GM12872 (cell line): Measurements from ENCODE around the gene TNFAIP2.

Experiments used
- CTCF ChIP-seq: IDR thresholded peaks from 3 replicates; pipeline ENCODE4 v1.5.1; 2011; ENCODE audit warnings: low read depth, mild to moderate bottlenecking, low read length, moderate library complexity; ENCODE audit not compliant: insufficient read depth

Gene TNFAIP2

GRCh38 chr14:103125098-103126070 lies 2.1 kb downstream of the TNFAIP2 start:
- TF ChIP-seq CTCF: no peak

- TF ChIP-seq CTCF: no peak
These were observed 3.0 kb downstream of the TNFAIP2 start for GRCh38 chr14:103126088-103126872.

GRCh38 chr14:103126873-103127304 lies 3.6 kb downstream of the TNFAIP2 start:
- no peak for TF ChIP-seq CTCF

GRCh38 chr14:103127356-103127755 lies 4.1 kb downstream of the TNFAIP2 start:
- TF ChIP-seq CTCF: no peak

- no peak for TF ChIP-seq CTCF
These were observed 4.8 kb downstream of the TNFAIP2 start for GRCh38 chr14:103127861-103128598.

- TF ChIP-seq CTCF: no peak
These were observed 5.5 kb downstream of the TNFAIP2 start for GRCh38 chr14:103128631-103129300.
